ENCODE measurements around the gene MIB2.

- TF ChIP-seq CTCF (IDR thresholded peaks at IDR 0.05; ENCODE audit: insufficient read depth, low read length): no peak
- no peak for TF ChIP-seq REST (IDR thresholded peaks at IDR 0.05; ENCODE audit: insufficient replicate concordance, low read depth)
- no peak for TF ChIP-seq GABPA (IDR thresholded peaks at IDR 0.05; ENCODE audit: low read depth)
- TF ChIP-seq POLR2AphosphoS5 (IDR thresholded peaks at IDR 0.05; ENCODE audit: low read depth): no peak
Measured at GRCh38 chr1:1622010-1622787, 6.9 kb downstream of the MIB2 start.

Measured in HL-60 (cell line).